GM21526 (cell line): ENCODE results near the gene SNX9.
A peak's percentile ranks its signal among the peaks of the same experiment; 100 is the strongest.
"Not testable (repeated sequence)": the region's sequence is repeated elsewhere in the genome, so short reads cannot be mapped to it uniquely, and the experiment has no call there.

Experiments used
- ATAC-seq: cut with Tn5 transposase; IDR thresholded peaks from one replicate; pipeline ENCODE4 v1.9.1; 2021; ENCODE audit warnings: moderate library complexity; ENCODE audit not compliant: unreplicated experiment, low FRiP score

The SNX9 gene

GRCh38 chr6:157908369-157909281, 85.6 kb downstream of the SNX9 start:
- peak; percentile 56 for ATAC-seq

DNA sequence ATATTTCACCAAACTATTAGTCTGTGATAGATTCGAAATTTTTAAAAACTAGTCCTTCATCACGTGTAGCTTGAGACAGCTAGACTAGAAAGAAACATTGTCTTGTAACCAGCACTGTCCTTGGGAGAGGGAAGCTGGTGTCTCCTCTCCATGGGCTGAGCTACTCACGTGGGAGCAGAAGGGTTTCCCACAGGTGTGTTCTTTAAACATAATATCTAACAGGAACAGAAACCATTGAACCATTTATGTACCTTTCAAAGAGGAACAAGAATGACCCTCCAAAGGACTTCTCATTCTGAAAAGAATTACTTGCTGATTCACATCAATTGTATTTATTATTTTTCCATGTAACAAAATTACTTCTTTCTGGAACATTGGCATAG, 86.2 kb downstream of the SNX9 start:
- peak; percentile 36 for ATAC-seq

DNA sequence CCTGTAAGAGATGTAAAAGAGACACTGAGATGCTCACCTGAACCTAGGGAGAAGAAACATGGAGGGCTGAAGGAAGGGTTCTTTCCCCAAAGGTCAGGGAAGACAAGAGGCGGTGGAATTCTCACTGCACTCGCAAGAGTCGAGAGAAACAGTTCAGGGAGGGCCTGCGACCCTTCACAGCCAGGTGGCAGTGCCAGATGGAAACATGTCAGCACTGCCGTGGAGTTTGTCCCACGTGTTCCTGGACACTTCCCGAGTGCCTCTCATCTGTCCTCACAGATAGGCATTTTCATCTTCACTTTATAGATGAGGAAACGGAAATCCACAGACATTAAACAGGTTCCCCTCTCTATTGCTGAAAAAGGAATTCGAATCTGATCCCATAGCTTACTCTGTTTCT, 88.2 kb downstream of the SNX9 start:
- ATAC-seq, result no peak

DNA sequence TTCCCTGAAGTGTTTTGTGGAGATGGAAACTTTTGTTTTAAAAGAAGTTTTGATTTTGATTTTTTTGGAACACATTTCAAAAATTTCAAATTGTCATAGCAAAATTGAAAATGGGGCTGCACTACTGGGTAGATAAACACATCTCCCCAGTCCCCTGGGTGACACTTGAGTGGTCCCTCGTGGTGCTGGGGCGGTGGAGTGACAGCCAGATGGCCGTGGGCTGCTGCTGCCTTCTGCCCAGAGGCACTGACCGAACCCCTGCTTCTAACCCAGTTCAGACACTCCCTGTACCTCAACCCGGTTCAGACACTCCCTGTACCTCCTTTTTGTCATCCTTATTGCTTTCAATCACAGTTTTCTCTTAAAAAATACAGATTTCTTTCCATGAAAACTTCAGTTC, 88.7 kb downstream of the SNX9 start:
- ATAC-seq, result no peak

DNA sequence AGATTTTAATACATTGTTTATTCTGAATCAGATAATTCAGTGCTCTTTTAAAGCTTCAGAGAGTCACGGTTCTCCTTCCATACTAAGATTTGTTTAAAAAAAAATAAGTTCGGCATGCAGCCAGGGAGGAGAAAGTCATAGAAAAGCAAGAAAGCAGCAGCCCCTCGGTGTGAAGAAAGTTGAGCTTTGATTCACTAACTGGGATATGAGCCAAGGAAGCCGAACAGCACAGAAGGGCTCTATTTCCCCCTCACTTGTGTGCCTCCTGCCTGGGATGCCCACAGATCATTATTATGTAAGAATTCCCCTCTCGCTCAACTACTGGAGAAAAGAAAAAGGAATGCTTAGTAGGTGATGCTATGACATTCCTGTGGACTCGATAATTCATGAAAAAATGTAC, 89.3 kb downstream of the SNX9 start:
- ATAC-seq, result no peak

DNA sequence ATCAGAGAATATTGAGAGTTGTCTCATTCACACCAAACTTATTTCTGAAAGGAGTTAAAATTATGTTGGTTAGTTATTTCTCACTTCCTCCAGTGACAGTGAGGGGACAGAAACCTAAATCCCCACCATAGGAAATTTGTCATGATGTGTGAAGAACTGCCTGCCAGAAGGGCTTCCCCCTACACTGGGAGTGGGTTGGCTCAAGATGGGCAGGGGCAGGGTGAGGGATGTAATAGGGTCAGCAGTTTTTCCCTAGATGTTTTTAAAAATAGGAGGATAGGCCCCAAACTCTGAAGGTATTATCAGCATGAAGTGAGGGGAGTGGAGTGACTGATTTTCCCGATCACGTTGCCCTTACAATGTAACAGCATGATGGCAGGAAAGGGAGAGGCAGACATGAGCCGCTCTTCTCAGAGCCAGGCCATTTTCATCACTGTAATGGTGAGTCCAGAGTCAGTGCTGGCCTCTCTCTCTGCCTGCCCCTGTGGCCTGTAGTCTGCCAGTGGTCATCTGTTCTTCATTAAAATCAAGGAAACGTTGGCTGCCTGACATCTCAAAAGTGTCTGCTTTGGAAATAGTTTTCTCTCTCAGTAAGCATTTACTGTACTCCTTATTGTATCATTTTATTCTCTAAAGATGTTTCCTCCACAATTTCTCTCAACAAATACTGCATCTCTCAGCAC, 98.8 kb downstream of the SNX9 start:
- ATAC-seq, result no peak

GRCh38 chr6:157925771-157926170, 102.7 kb downstream of the SNX9 start:
- ATAC-seq, result no peak

GRCh38 chr6:157927011-157927410, 104.0 kb downstream of the SNX9 start:
- no peak for ATAC-seq

- ATAC-seq, result no peak
These were observed 105.4 kb downstream of the SNX9 start for GRCh38 chr6:157928428-157928827.

- ATAC-seq, result no peak
These were observed 106.0 kb downstream of the SNX9 start for GRCh38 chr6:157929076-157929475.

GRCh38 chr6:157929765-157930319, 106.8 kb downstream of the SNX9 start:
- ATAC-seq, result no peak

GRCh38 chr6:157935786-157936185, 112.7 kb downstream of the SNX9 start:
- ATAC-seq, result no peak

DNA sequence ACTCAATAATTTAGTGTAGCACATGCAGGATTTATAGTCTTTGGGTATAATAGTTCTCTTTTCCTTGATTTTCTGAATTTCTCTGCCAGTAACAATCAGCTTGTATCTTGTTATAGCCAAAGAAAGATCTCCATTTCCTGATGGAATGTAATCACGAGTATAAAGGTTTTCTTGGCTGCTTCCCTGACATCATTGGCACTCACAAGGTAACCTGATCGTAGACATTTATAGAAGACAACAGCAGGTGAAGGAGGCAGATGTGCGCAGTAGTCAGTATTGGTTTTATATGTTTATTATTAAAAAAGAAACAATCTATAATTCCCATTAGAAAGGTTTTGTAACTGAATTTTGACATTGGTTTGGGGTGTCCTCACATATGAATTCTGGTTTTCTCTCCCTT, 114.3 kb downstream of the SNX9 start:
- no peak for ATAC-seq

DNA sequence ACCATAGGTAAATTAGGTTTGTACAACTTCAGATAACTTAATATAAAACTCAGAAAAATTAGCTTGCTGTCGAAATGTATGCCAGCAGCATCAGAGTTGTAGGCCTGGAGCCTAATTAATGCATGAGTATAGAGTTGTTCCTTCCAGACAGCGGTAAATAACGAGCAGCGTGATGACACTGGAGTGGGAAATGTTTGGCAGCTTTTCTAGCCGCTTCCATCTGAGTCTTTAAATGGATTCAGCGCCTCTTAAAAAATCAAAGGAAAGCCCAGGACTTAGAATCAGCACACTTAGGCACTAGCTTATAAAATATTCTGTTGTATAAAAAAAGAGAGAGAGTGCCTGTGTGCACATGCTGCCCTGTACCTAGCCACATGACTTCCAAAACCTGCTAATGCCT, 114.9 kb downstream of the SNX9 start:
- no peak for ATAC-seq

GRCh38 chr6:157940375-157941036, 117.5 kb downstream of the SNX9 start:
- not testable (repeated sequence) for ATAC-seq

DNA sequence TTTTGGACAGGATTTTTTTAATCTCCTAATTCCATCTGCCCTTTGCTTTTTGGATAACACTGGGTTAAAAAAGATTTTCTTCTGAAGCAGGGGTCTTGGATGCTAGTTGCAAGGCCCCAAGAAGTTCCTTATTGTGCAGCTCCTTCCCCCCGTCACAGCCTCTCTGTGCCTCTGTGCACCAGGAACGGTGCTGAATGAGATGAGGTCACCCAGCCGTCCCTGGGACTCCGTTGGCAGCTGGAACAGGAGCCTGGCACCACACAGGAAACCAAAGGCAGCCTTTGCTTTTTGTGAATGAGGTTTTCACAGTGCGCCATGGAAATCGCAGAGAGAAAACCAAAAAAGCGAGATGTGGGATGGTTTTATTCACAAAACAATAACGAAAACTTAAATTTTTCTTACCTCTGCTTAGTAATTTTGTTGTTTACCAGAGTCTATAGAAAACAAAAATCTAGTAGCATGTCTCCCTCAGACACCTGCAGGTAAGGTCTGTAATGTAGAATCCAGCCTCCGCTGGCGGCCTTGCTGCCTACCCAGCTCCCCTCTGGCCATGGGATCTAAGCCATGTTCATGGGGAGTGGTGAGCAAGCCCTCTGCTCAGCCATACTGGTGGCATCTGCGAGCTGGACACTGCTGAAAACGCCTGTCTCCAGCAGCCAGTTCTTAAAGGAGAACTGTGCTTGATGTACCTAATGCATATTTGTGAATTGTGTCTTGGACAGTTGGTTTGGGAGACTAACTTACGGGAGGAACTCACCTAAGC, 118.2 kb downstream of the SNX9 start:
- no peak for ATAC-seq

DNA sequence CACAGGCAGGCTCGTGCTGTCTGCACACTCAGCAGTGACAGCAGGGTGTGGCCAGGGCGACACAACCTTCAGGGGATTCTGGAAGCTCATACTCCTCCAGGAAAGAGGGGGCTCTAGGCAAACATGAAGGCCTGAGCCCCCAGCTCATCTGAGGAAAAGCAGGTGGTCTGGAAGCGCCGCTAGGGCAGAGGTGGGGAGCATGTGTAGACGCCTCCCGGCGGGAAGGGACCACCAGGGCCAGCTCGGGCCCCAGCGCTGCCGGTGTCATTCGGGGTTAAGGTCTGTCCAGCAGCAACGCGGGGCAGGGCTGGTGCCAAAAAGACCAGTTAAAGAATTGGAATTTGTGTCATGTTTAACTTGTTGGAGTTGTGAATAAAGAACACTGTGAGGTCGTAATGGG, 119.3 kb downstream of the SNX9 start:
- ATAC-seq, result no peak

GRCh38 chr6:157943249-157943963, 120.4 kb downstream of the SNX9 start:
- no peak for ATAC-seq

GRCh38 chr6:157943964-157944283, 120.9 kb downstream of the SNX9 start:
- ATAC-seq, result no peak
